HUES6 (cell line): ENCODE results near the gene PSTPIP2.

Experiments used
- H3K27ac ChIP-seq: 2 replicates; pipeline ENCODE4 v1.7.0; 2013; ENCODE audit warnings: low read depth, mild to moderate bottlenecking, low read length, inconsistent platforms
- H3K27me3 ChIP-seq: 2 replicates; pipeline ENCODE4 v1.6.1; 2013; ENCODE audit warnings: low read length; ENCODE audit not compliant: control insufficient read depth, insufficient read depth
- H3K36me3 ChIP-seq: 2 replicates; pipeline ENCODE4 v1.6.1; 2013; ENCODE audit warnings: low read length; ENCODE audit not compliant: control insufficient read depth, insufficient read depth
- H3K4me1 ChIP-seq: 2 replicates; pipeline ENCODE4 v1.6.1; 2013; ENCODE audit warnings: low read length; ENCODE audit not compliant: control insufficient read depth, insufficient read depth
- H3K4me3 ChIP-seq: 2 replicates; pipeline ENCODE4 v1.5.1; 2013; ENCODE audit warnings: low read depth, low read length
- H3K9ac ChIP-seq: one replicate; pipeline ENCODE4 v1.6.1; 2013; ENCODE audit warnings: mild to moderate bottlenecking, low read length
- H3K9me3 ChIP-seq: 2 replicates; pipeline ENCODE4 v1.6.1; 2013; ENCODE audit warnings: low read depth, low read length; ENCODE audit not compliant: control insufficient read depth, insufficient read depth

The PSTPIP2 gene

DNA sequence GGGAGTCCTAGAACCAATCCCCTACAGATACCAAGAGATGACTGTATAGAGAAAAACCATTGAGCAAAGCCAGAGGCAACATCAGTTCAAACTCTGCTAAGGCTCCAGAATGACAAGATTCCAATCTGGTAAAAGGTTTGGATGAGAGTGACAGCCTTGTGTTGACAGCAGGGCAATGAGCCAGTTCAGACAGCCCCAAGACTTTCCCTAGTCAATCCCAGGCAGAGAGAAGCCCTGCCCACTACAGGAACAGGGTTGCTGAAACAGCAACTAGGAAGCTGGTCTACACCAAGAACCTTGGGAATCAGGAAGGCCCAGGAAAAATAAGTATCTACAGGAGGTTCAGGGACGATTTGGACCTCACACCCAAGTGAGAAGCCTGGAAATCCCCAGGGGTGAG lies 3.3 kb downstream of the PSTPIP2 start:
- Histone ChIP-seq H3K4me1 (peaks cover 7% of the 10 kb centered on the region; the same call in 1 of the 2 replicates), H3K27ac (no peak overlapping the region)

DNA sequence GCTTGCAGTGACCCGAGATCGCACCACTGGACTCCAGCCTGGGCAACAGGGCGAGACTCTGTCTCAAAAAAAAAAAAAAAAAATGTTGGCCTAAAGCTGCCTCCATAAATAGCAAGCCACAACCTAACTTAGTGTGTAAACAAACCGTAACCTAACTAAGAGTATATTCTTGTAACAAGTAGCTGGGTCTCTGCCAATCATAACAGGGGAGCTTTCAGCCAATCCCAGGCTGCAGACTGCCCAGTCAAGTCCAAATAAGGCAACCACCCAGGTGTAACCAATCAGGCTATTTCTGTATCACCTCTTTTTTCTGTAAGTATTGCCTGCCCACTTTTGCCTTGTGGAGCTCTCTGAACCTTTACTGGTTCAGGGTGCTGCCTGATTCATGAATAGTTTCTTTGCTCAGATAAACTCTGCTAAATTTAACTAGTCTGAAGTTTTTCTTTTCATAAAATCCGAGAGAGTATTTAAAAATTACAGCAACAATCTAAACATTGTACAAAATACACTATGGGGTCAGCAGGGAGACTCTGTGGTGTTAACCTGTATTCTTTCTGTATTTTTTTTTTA lies 4.5 kb downstream of the PSTPIP2 start:
- Histone ChIP-seq H3K9me3 (no peaks in the 10 kb centered on the region), H3K4me3 (no peak overlapping the region), H3K27ac (no peak overlapping the region), H3K4me1 (peaks cover 7% of the 10 kb centered on the region; the same call in 1 of the 2 replicates), H3K9ac (no peak overlapping the region), H3K27me3 (peaks cover 21% of the 10 kb centered on the region), H3K36me3 (no peaks in the 10 kb centered on the region)

More for the DNA sequence above, 3.3 kb downstream of the PSTPIP2 start:
- no peaks in the 10 kb centered on the region for H3K36me3 ChIP-seq
- H3K4me3 ChIP-seq, result no peak overlapping the region
- no peak overlapping the region for H3K9ac ChIP-seq
- H3K9me3 ChIP-seq, result no peaks in the 10 kb centered on the region
- peaks cover 29% of the 10 kb centered on the region for H3K27me3 ChIP-seq

DNA sequence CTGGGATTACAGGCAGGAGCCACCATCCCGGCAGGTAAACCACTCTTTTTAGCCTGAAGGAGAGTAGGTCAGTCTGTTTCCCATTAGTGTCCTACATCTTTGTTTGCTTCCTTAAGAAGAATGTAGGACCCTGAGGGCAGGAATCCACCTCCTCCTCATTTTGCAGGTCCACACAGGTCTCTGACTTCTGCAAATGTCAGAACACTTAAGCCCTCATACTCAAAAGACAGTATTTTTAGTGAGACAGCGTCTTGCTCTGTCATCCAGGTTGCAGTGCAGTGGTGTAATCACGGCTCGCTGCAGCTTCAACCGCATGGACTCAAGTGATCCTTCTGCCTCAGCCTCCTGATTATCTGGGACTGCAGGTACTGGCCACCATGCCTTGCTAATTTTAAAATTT lies 9.3 kb downstream of the PSTPIP2 start:
- Histone ChIP-seq H3K36me3 (no peaks in the 10 kb centered on the region), H3K4me1 (no peaks in the 10 kb centered on the region), H3K4me3 (no peak overlapping the region), H3K9ac (no peak overlapping the region), H3K27me3 (no peaks in the 10 kb centered on the region), H3K27ac (no peak overlapping the region), H3K9me3 (no peaks in the 10 kb centered on the region)

DNA sequence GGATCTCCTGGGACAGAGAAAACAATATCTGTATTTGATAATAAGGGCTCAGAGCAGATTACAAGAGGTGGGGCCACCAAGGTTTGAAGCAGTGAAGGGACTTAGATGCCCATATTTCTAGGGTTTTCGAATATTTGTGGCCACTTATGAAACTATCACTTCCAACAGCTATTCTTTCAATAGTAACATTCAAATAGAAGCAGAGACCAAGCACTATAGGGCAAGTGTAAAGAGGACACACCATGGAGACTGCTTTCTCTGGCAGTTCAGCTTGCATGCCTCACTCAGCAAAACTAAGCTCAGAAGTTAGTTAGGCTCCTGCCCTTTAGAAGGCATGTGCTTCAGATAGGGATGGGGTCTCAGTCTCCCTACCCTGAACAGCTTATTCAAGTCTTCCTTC lies 10.3 kb downstream of the PSTPIP2 start:
- Histone ChIP-seq H3K9me3 (no peaks in the 10 kb centered on the region), H3K4me3 (no peak overlapping the region), H3K9ac (no peak overlapping the region), H3K4me1 (no peaks in the 10 kb centered on the region), H3K27ac (no peak overlapping the region), H3K27me3 (no peaks in the 10 kb centered on the region), H3K36me3 (no peaks in the 10 kb centered on the region)

DNA sequence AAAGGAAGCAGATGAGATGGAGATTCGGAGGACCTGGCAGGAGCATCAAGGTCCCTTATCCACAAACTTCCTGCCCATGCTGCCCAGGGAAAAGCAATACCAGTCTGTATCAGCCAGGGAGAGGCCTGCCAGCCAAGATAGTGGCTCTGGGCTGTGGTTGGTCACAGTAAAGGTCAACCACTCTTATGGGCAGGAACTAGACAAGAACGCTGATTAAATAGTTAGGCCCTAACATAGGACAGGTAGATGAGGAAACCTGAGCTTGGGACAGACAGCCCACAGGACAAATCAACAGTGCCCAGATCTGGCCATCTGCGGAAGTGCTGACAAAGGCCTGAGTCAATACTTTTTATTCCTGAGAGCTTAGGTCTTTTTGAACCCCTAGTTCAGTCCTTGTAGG lies 10.7 kb downstream of the PSTPIP2 start:
- no peak overlapping the region for H3K9ac ChIP-seq
- no peaks in the 10 kb centered on the region for H3K9me3 ChIP-seq
- H3K4me1 ChIP-seq, result no peaks in the 10 kb centered on the region
- no peak overlapping the region for H3K4me3 ChIP-seq
- no peak overlapping the region for H3K27ac ChIP-seq
- H3K36me3 ChIP-seq, result no peaks in the 10 kb centered on the region
- H3K27me3 ChIP-seq, result no peaks in the 10 kb centered on the region

DNA sequence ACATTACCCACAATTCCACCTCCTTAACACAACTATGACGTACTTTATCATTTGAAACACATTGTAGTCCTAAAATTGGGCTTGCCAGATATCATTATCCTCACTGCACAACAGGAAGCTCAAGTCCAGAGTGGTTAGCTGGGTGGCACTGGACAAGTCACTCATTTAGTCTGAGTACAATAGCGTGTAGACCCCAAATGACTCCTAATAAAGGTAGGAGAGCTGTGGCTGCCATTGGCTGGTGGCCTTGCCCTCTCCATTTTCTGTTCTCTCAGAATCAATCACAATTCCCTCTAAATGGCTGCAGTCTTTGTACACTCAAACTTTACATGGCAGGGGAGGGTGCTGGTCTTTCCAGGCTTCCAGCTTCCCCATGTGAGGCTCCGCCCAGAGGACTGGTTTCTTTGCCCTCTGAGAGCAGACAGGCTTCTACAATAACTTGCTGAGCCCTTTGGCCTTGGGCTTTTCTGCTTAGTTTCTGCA lies 11.7 kb downstream of the PSTPIP2 start:
- no peaks in the 10 kb centered on the region for H3K4me1 ChIP-seq
- H3K4me3 ChIP-seq, result no peak overlapping the region
- H3K9ac ChIP-seq, result no peak overlapping the region
- H3K9me3 ChIP-seq, result no peaks in the 10 kb centered on the region
- no peak overlapping the region for H3K27ac ChIP-seq
- no peaks in the 10 kb centered on the region for H3K27me3 ChIP-seq
- no peaks in the 10 kb centered on the region for H3K36me3 ChIP-seq

DNA sequence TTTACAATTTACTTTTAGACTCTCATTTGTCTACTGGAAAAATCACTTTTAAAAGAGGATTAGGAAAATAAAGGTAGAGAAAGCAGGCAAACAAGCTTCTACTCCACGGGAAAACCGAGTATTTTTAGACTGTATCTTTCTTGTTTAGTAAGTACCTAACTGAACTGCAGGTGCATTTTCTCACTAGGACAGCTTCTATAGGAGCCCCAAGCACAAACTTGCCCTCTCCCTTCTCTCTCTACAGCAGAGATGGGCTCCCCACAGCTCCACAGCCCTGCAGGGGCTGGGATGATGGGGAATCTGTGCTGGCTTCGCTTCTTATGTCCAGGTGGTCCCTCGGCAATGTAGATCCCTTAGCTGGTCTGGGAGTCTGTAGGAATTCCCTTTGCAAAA lies 16.2 kb downstream of the PSTPIP2 start:
- Histone ChIP-seq H3K9me3 (no peaks in the 10 kb centered on the region), H3K27me3 (no peaks in the 10 kb centered on the region), H3K27ac (no peak overlapping the region), H3K36me3 (no peaks in the 10 kb centered on the region), H3K4me1 (no peaks in the 10 kb centered on the region), H3K9ac (no peak overlapping the region), H3K4me3 (no peak overlapping the region)

DNA sequence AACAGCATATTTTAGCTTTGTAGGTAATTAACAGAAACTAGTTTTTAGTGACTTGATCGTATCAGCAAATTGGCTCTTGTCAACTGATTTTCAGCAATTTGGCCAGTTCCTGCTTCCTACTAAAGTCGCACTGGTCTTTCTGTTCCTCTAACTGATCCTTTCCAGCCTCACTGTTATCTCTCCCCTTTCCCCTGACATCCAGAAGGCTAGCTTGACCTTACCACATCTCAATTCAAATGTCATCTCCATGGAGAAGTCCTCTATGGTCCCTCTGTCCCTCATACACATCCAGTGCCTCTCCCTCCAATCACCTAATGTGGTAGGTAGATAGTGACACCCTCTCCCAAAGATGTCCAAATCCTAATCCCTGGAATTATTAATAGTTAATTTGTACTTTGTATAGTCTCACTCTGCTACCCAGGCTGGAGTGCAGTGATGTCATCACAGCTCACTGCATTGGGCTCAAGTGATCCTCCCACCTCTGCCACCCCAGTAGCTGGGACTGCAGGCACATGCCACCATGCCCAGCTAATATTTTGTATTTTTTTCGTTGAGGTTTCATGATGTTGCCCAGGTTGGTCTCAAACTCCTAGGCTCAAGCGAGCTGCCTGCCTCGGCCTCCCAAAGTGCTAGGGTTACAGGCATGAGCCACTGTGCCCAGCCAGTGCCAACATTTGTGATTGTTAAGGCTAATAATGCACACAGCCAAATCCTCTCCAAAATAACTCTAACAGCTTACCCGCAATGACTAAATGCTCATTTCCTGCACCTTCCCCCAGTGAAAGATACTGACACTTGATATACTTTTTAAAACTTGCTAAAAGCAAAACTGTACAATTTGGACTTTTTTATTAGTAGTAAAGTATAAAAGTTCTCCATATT lies 16.9 kb downstream of the PSTPIP2 start:
- Histone ChIP-seq H3K36me3 (no peaks in the 10 kb centered on the region), H3K9ac (no peak overlapping the region), H3K4me1 (no peaks in the 10 kb centered on the region), H3K27ac (no peak overlapping the region), H3K4me3 (no peak overlapping the region), H3K27me3 (no peaks in the 10 kb centered on the region), H3K9me3 (no peaks in the 10 kb centered on the region)

DNA sequence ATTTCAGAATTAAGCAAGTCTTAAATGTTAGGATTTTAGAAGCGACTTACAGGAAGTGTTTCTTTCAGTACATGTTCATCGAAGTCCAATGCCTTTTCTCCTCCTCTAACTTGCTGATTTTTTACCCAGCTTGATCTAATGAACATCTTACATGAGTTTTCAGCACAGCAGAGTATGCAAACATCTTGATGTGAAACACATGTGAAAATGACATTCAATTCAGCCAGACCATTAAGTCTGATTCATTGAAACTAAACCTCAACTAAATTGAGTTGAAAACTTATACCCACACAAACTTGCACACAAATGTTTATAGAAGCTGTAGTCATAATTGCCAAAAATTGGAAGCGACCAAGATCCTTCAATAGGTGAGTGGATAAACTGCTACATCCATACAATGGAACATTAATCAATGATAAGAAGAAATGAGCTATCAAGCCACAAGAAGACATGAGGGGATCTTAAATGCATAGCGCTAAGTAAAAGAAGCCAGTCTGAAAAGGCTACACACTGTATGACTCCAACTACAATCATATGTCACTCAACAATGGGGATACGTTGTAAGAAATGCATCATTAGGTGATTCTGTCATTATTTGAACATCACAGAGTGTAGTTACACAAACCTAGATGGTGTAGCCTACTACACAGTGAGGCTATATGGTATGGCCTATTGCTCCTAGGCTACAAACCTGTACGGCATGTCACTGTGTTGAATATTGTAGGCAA lies 18.5 kb downstream of the PSTPIP2 start:
- Histone ChIP-seq H3K36me3 (no peaks in the 10 kb centered on the region), H3K4me3 (no peak overlapping the region), H3K4me1 (no peaks in the 10 kb centered on the region), H3K9ac (no peak overlapping the region), H3K27ac (no peak overlapping the region), H3K9me3 (no peaks in the 10 kb centered on the region), H3K27me3 (no peaks in the 10 kb centered on the region)

DNA sequence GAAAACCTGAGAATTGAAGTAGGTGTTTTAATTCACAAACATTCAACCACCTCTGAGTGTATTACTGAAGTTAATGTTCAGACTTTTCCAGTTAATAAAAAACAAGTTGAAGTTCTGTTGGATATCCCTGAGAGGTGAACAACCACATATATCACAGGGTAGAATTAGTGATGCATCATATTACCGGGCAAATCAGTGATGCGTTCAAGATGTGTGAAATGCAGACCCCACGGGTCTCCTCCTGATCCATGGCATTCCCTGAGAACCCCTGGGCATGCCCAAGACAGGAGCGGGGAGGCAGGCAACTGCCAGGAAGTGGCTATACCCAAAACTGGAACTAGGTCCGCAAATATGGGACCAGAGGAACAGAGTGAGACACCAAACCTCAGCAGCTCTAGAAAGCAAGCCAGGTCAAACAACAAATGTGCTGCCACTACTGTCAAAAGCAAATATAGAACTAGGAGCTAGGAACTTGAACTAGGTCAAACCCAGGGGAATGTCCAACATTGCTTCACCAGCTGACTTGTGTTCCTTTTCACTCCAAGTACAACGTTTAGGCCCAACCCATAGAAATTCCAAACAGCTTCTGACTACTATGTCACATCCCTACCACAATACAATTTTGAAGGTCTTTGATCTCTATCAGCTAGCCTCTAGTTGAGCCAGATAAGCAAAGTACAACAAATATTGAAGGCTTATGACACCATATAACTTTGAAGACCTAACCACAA lies 20.2 kb downstream of the PSTPIP2 start:
- Histone ChIP-seq H3K27me3 (no peaks in the 10 kb centered on the region), H3K36me3 (no peaks in the 10 kb centered on the region), H3K9ac (no peak overlapping the region), H3K27ac (no peak overlapping the region), H3K9me3 (no peaks in the 10 kb centered on the region), H3K4me1 (no peaks in the 10 kb centered on the region), H3K4me3 (no peak overlapping the region)
